Endothelial cell of umbilical vein (primary cell): ENCODE results near the gene SMC1B. TPM values are rescaled to one million over a fixed set of nuclear protein-coding genes. Genes with fewer than 3 reads are reported as not detected.

ENCODE experiments used
- BruUV-seq: library from RNA; stranded (reverse); fragments of 400-500 nt; replicated peaks from 2 replicates; lab custom pipeline; 2021; lab: Mats Ljungman, UMichigan
- CTCF ChIA-PET: fragments of 300-600, 350-600 bp; sonication (Branson Sonifier 250); formaldehyde crosslinking; loops from one replicate; lab custom pipeline; 2021; ENCODE audit warnings: antibody characterized with exemption, inconsistent platforms; lab: Charles Lee
- POLR2A ChIA-PET: fragments of 300-600, 350-600 bp; sonication (Branson Sonifier 250); formaldehyde crosslinking; loops from one replicate; lab custom pipeline; 2021; ENCODE audit warnings: antibody characterized with exemption, inconsistent platforms; lab: Charles Lee
- DNase-seq: peaks from one replicate; pipeline ENCODE4 v3.0.0-alpha.2; 2011; ENCODE audit warnings: low read depth, low spot score
- FAIRE-seq: peaks from 2 replicates; lab custom pipeline; 2011; peaks lifted over from hg19 to GRCh38; lab: Jason Lieb, UNC
- H2AFZ ChIP-seq: 2 replicates; pipeline ENCODE4 v1.6.0; 2012; ENCODE audit warnings: low read depth, low read length, control low read depth, inconsistent platforms
- H3K27ac ChIP-seq: 2 replicates; pipeline ENCODE4 v1.5.1; 2011; ENCODE audit warnings: low read depth, mild to moderate bottlenecking, control low read depth, low read length, moderate library complexity; ENCODE audit not compliant: insufficient read depth
- H3K27me3 ChIP-seq, 2 experiments: 2 replicates each; pipeline versions ENCODE4 v1.6.0 to v1.6.1; 2011; ENCODE audit warnings: low read length in 2 of 2, mixed read lengths in 1 of 2; ENCODE audit not compliant: control insufficient read depth in 2 of 2, insufficient read depth in 2 of 2
- H3K36me3 ChIP-seq, 2 experiments: 2 replicates in 1 of 2; 3 replicates in 1 of 2; pipeline ENCODE4 v1.5.1; 2011; ENCODE audit warnings: low read length in 2 of 2, mild to moderate bottlenecking in 1 of 2, moderate library complexity in 1 of 2; ENCODE audit not compliant: control insufficient read depth in 2 of 2, insufficient read depth in 2 of 2; ENCODE audit errors: extremely low read depth in 1 of 2
- H3K4me1 ChIP-seq: 3 replicates; pipeline ENCODE4 v1.5.1; 2011; ENCODE audit warnings: mild to moderate bottlenecking, low read length; ENCODE audit not compliant: control insufficient read depth, insufficient read depth; ENCODE audit errors: extremely low read depth
- H3K4me2 ChIP-seq: 2 replicates; pipeline ENCODE4 v1.6.1; 2011; ENCODE audit warnings: low read length, control low read depth, mixed read lengths; ENCODE audit not compliant: insufficient read depth
- H3K4me3 ChIP-seq, 3 experiments: fragments of 200-600 bp in 1 of 3; sonication (generic), shearing (Covaris generic) in 1 of 3; replicated peaks in 1 of 3; 2 replicates each; pipeline ENCODE4 v1.5.1; 2011 to 2016; ENCODE audit warnings: control low read depth in 3 of 3, low read length in 3 of 3, mild to moderate bottlenecking in 2 of 3, inconsistent platforms in 1 of 3, low read depth in 1 of 3, moderate library complexity in 1 of 3; ENCODE audit not compliant: insufficient read depth in 1 of 3
- H3K79me2 ChIP-seq: 2 replicates; pipeline ENCODE4 v1.6.0; 2012; ENCODE audit warnings: low read length, inconsistent platforms; ENCODE audit not compliant: control insufficient read depth, insufficient read depth
- H3K9ac ChIP-seq: replicated peaks from 2 replicates; pipeline ENCODE3; 2011; ENCODE audit warnings: low read length, control low read depth; ENCODE audit not compliant: insufficient read depth; ENCODE audit errors: extremely low read depth
- H3K9me1 ChIP-seq: replicated peaks from 3 replicates; pipeline ENCODE4 v1.6.0; 2011; ENCODE audit warnings: mild to moderate bottlenecking, low read length; ENCODE audit not compliant: control insufficient read depth, insufficient read depth; ENCODE audit errors: extremely low read depth
- H3K9me3 ChIP-seq: replicated peaks from 2 replicates; pipeline ENCODE4 v1.5.1; 2012; ENCODE audit warnings: low read length, inconsistent platforms; ENCODE audit not compliant: control insufficient read depth, insufficient read depth
- H4K20me1 ChIP-seq: replicated peaks from 2 replicates; pipeline ENCODE3; 2011; ENCODE audit warnings: mild to moderate bottlenecking, low read length; ENCODE audit not compliant: control insufficient read depth, insufficient read depth; ENCODE audit errors: extremely low read depth
- CTCF ChIP-seq, 2 donors: IDR thresholded peaks; 1 replicate in 1 of 2; 2 replicates in 1 of 2; pipeline ENCODE4 v1.5.1; 2011; ENCODE audit warnings: low read length in 2 of 2, mild to moderate bottlenecking in 2 of 2, moderate library complexity in 2 of 2, control low read depth in 1 of 2, inconsistent platforms in 1 of 2, low read depth in 1 of 2; ENCODE audit not compliant: insufficient read depth in 1 of 2; ENCODE audit errors: extremely low read depth in 1 of 2
- EZH2 ChIP-seq: IDR thresholded peaks from 2 replicates; pipeline ENCODE4 v1.6.1; 2012; ENCODE audit warnings: borderline replicate concordance, low read depth, mild to moderate bottlenecking, moderate library complexity, low read length, inconsistent platforms; ENCODE audit not compliant: severe bottlenecking
- FOS ChIP-seq: IDR thresholded peaks from 2 replicates; pipeline ENCODE4 v1.6.1; 2011; ENCODE audit warnings: mild to moderate bottlenecking, low read length, moderate library complexity, borderline replicate concordance; ENCODE audit not compliant: insufficient read depth
- GATA2 ChIP-seq: IDR thresholded peaks from 2 replicates; pipeline ENCODE4 v1.7.0; 2011; ENCODE audit warnings: low read depth, mild to moderate bottlenecking, moderate library complexity, mixed read lengths, low read length; ENCODE audit not compliant: insufficient read length, insufficient read depth
- JUN ChIP-seq: IDR thresholded peaks from 2 replicates; pipeline ENCODE4 v1.6.1; 2011; ENCODE audit warnings: borderline replicate concordance, low read depth; ENCODE audit not compliant: insufficient read length, insufficient read depth
- MYC ChIP-seq: IDR thresholded peaks from one replicate; pipeline ENCODE4 v1.6.1; 2011; ENCODE audit warnings: mild to moderate bottlenecking, low read depth, low read length
- POLR2A ChIP-seq: IDR thresholded peaks from 2 replicates; pipeline ENCODE4 v1.6.1; 2012; ENCODE audit warnings: low read depth, mild to moderate bottlenecking, control low read depth, low read length
- POLR2AphosphoS5 ChIP-seq: IDR thresholded peaks from 2 replicates; pipeline ENCODE4 v1.6.1; 2012; ENCODE audit warnings: low read depth, mild to moderate bottlenecking, control low read depth, low read length, moderate library complexity; ENCODE audit not compliant: insufficient read depth
- dilution Hi-C: fragments of 300-500 bp; cut with MboI; formaldehyde crosslinking; loops from one replicate; pipeline ENCODE4 v1.15.0; 2019; ENCODE audit warnings: low sequenced_read_pairs; ENCODE audit not compliant: extremely low pct_ligation_motif_present
- intact Hi-C: fragments of 100-400 bp; cut with micrococcal nuclease; formaldehyde crosslinking; loops from one replicate; pipeline ENCODE4 v1.10.0; 2022
- polyA plus RNA-seq, 4 experiments: library from polyadenylated mRNA; depleted of rRNA in 3 of 4; stranded (reverse) in 3 of 4; unstranded in 1 of 4; fragments of >200 nt; gene quantifications; 2 replicates each; pipeline versions ENCODE4 v1.2.1 to v1.2.3, GENCODE V29; 2011 to 2012; ENCODE audit warnings: missing spikeins in 1 of 4
- total RNA-seq: library from RNA; stranded (reverse); gene quantifications from 2 replicates; pipeline ENCODE4 v1.2.3, GENCODE V29; 2021
- TF ChIP-seq, protein P1 (sequence below): IDR thresholded peaks from 2 replicates; pipeline ENCODE4 v1.6.1; 2011; ENCODE audit not compliant: insufficient read depth, insufficient read length

SMC1B gene
- total and polyA plus RNA-seq, 2 donors (not counting 3 experiments of a cell fraction or from before 2014, with no cell fraction given) = 0.07 TPM; not detected in 1

DNA sequence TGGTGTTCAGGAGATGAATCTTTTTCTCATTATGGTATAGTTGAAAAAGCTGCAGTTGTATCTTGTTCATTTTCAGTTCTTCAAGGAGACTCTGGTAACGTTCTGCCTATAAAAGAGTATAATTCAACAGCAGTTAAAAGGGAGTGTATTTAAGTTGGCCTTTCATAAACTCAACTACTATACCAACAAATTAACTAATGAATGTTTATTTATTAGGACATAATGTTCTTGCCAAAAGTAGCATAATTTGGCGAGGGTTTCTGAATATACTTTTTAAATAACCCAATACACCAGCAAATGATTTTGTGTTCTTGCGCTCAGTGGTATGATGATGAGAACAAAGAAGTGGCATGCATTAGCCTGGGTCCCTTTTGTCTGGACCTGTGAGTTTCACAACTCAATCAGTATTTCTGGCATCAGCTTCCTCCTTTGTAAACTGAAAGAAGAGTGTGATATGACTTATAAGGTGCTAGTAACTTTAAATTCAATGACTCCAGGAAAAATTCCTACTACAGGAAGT, 10.9 kb downstream of the SMC1B start:
- dilution Hi-C loops = no loop called here
- FAIRE-seq = no peak

More for the DNA sequence above, 10.9 kb downstream of the SMC1B start:
- Histone ChIP-seq H3K36me3 (no peaks in the 10 kb centered on the region), H3K9me3 (no peaks in the 10 kb centered on the region), H2AFZ (no peak overlapping the region), H3K9me1 (no peaks in the 10 kb centered on the region), H3K9ac (no peak overlapping the region), H3K27ac (no peak overlapping the region), H4K20me1 (no peaks in the 10 kb centered on the region), H3K4me1 (no peaks in the 10 kb centered on the region), H3K79me2 (no peaks in the 10 kb centered on the region), H3K27me3 (peaks cover 7 to 16% of the 10 kb centered on the region in 2 experiments), H3K4me3 (no peak overlapping the region), H3K4me2 (no peak overlapping the region)
- no peak for DNase-seq
- ChIA-PET POLR2A (no interaction called here), CTCF (interaction anchor here (2.1 to 2.2 kb wide), 3 partner anchors 12 to 85 kb away, joined by 5 to 7 read pairs (median 5); partner anchors contain the start of genes RIBC2 and SMC1B)
- intact Hi-C loops = no loop called here
- no peak for TF ChIP-seq EZH2
- TF ChIP-seq, protein P1, sequence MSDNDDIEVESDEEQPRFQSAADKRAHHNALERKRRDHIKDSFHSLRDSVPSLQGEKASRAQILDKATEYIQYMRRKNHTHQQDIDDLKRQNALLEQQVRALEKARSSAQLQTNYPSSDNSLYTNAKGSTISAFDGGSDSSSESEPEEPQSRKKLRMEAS = no peak
- TF ChIP-seq FOS = no peak
- TF ChIP-seq MYC = no peak
- no peak for TF ChIP-seq GATA2
- no peak for TF ChIP-seq POLR2A
- TF ChIP-seq POLR2AphosphoS5 = no peak
- no peak for TF ChIP-seq CTCF (IDR thresholded peaks at IDR 0.05; ENCODE audit: extremely low read depth in 1 of 2, insufficient read depth in 1 of 2, low read depth in 1 of 2, low read length in 2 of 2)
- no peak for TF ChIP-seq JUN
- BruUV-seq = no TSS peak
